ENCODE data around the gene MYO1C. TPM values are rescaled to one million over a fixed set of nuclear protein-coding genes. Genes with fewer than 3 reads are reported as not detected.
A peak's percentile ranks its signal among the peaks of the same experiment; 100 is the strongest.

The MYO1C gene
- total and polyA plus RNA-seq, 9 of the 15 experiments (the other 6 are each of a cell fraction or from before 2014, with no cell fraction given), result 0.46 to 32.5 (median 11.6) TPM

- TF ChIP-seq, protein P1, sequence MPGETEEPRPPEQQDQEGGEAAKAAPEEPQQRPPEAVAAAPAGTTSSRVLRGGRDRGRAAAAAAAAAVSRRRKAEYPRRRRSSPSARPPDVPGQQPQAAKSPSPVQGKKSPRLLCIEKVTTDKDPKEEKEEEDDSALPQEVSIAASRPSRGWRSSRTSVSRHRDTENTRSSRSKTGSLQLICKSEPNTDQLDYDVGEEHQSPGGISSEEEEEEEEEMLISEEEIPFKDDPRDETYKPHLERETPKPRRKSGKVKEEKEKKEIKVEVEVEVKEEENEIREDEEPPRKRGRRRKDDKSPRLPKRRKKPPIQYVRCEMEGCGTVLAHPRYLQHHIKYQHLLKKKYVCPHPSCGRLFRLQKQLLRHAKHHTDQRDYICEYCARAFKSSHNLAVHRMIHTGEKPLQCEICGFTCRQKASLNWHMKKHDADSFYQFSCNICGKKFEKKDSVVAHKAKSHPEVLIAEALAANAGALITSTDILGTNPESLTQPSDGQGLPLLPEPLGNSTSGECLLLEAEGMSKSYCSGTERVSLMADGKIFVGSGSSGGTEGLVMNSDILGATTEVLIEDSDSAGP (CRISPR knock-in tag; IDR thresholded peaks at IDR 0.05), result no peak
- TF ChIP-seq ZNF41 (CRISPR knock-in tag; conservative IDR thresholded peaks at IDR 0.05), result no peak
- TF ChIP-seq IRF2 (CRISPR knock-in tag; IDR thresholded peaks at IDR 0.05), result no peak
These were observed 68.9 kb downstream of the MYO1C start (continued) for GRCh38 chr17:1423456-1424135.

GRCh38 chr17:1422885-1423284, 69.6 kb downstream of the MYO1C start:
- H3K79me2 ChIP-seq (ENCODE audit: control insufficient read depth, insufficient read depth, low read length), result peaks cover 10% of the 10 kb centered on the region; the same call in 2 of the 3 replicates
- ChIA-PET POLR2A (no interaction called here), CTCF (ENCODE audit: low intra/inter-chr PET ratio) (no interaction called here)
- in situ Hi-C loops (cut with MboI) (no loop called here), intact Hi-C loops (cut with micrococcal nuclease) (no loop called here)
- DNase-seq (ENCODE audit: extremely low read depth in 1 of 4, low spot score in 3 of 4) (no peak), FAIRE-seq (no peak), ATAC-seq (no peak)
- no peaks in the 10 kb centered on the region for H3K4me1 ChIP-seq (replicated peaks in 1 of 2; ENCODE audit: control insufficient read depth in 2 of 2, insufficient read depth in 2 of 2, low read length in 2 of 2)
- no peak overlapping the region for H3K9ac ChIP-seq (ENCODE audit: insufficient read depth in 1 of 2, low read depth in 2 of 2, low read length in 2 of 2)
- H3K4me2 ChIP-seq (ENCODE audit: insufficient read depth, low read length), result no peak overlapping the region
- no peak overlapping the region for H3K4me3 ChIP-seq
- H3K36me3 ChIP-seq (ENCODE audit: control insufficient read depth, insufficient read depth, low read length), result peaks cover 49% of the 10 kb centered on the region; the same call in 2 of the 3 replicates
- no peaks in the 10 kb centered on the region; the same call in none of the 2 replicates for H4K20me1 ChIP-seq (replicated peaks; ENCODE audit: control insufficient read depth, insufficient read depth, low read length)
- H3K27me3 ChIP-seq (ENCODE audit: control insufficient read depth in 2 of 2, insufficient read depth in 2 of 2, low read length in 2 of 2), result no peaks in the 10 kb centered on the region
- no peak overlapping the region for H2AFZ ChIP-seq (ENCODE audit: low read depth, low read length)
- H3K9me1 ChIP-seq (ENCODE audit: control insufficient read depth, insufficient read depth, low read length), result no peaks in the 10 kb centered on the region
- no TSS peak for BruUV-seq (replicated peaks)
- H3K27ac ChIP-seq (ENCODE audit: extremely low read depth, low read depth, low read length), result no peak overlapping the region
- peak; percentile 39; the same call in 1 of the 2 replicates for TF ChIP-seq EGR1 (conservative IDR thresholded peaks at IDR 0.05)
- no peak for TF ChIP-seq DIDO1 (tag; IDR thresholded peaks at IDR 0.05; ENCODE audit: low read depth)
- TF ChIP-seq FOSL1 (tag; conservative IDR thresholded peaks at IDR 0.05), result peak; percentile 55
- TF ChIP-seq ZNF668 (CRISPR knock-in tag; IDR thresholded peaks at IDR 0.05), result no peak
- TF ChIP-seq CBFA2T3 (IDR thresholded peaks at IDR 0.05), result peak; percentile 34; the same call in 1 of the 2 replicates
- no peak for TF ChIP-seq GABPA (tag; conservative IDR thresholded peaks at IDR 0.05; ENCODE audit: low read depth)
- WGBS (ENCODE audit: insufficient coverage, low coverage, missing lambda C conversion rate), result 59% methylated on average over 7 of the region's 7 CpGs
- no peaks in the 10 kb centered on the region for H3K9me3 ChIP-seq (replicated peaks; ENCODE audit: control insufficient read depth, insufficient read depth, low read depth, low read length)
